BLaER1 treated with 17β-estradiol and CSF1 and Interleukin-3, amounts not matched to agents 10 nM and 100 nM (cell line): ENCODE measurements around the gene ZBTB20.

Experiments used
- H3K27ac ChIP-seq, 11 experiments: shearing (Covaris generic); formaldehyde crosslinking; 2 replicates each; pipeline ENCODE4 v1.8.1; 2022
- H3K27me3 ChIP-seq, 11 experiments: shearing (Covaris generic); formaldehyde crosslinking; 2 replicates each; pipeline ENCODE4 v1.8.1; 2022
- H3K36me3 ChIP-seq, 11 experiments: shearing (Covaris generic); formaldehyde crosslinking; 2 replicates each; pipeline ENCODE4 v1.8.1; 2022
- H3K4me1 ChIP-seq, 10 experiments: shearing (Covaris generic); formaldehyde crosslinking; 2 replicates each; pipeline ENCODE4 v1.8.1; 2022
- H3K4me2 ChIP-seq, 11 experiments: shearing (Covaris generic); formaldehyde crosslinking; 2 replicates each; pipeline ENCODE4 v1.8.1; 2022
- H3K4me3 ChIP-seq, 10 experiments: shearing (Covaris generic); formaldehyde crosslinking; 2 replicates each; pipeline ENCODE4 v1.8.1; 2022
- H3K9ac ChIP-seq, 11 experiments: shearing (Covaris generic); formaldehyde crosslinking; 2 replicates each; pipeline ENCODE4 v1.8.1; 2022
- H3K9me3 ChIP-seq, 11 experiments: shearing (Covaris generic); formaldehyde crosslinking; replicated peaks in 1 of 11; 2 replicates each; pipeline ENCODE4 v1.8.1; 2022
- H4K20me1 ChIP-seq, 11 experiments: shearing (Covaris generic); formaldehyde crosslinking; 2 replicates each; pipeline ENCODE4 v1.8.1; 2022
- Cebpa-rat ChIP-seq, 11 experiments: shearing (Covaris generic); IDR thresholded peaks; 2 replicates each; pipeline ENCODE4 v1.8.1; 2022

The ZBTB20 gene

GRCh38 chr3:114508208-114508607 is 638.9 kb downstream of the ZBTB20 start:
- H3K4me3 ChIP-seq = no peak overlapping the region
- peaks cover 0 to 6% (median 0%) of the 10 kb centered on the region in 10 experiments; a peak in 3 of 20 replicates for H3K4me1 ChIP-seq
- no peaks in the 10 kb centered on the region for H3K27me3 ChIP-seq
- H4K20me1 ChIP-seq = no peaks in the 10 kb centered on the region
- no peak overlapping the region for H3K4me2 ChIP-seq
- no peak overlapping the region for H3K27ac ChIP-seq
- no peaks in the 10 kb centered on the region for H3K36me3 ChIP-seq
- TF ChIP-seq Cebpa-rat (IDR thresholded peaks at IDR 0.05) = no peak
- no peak overlapping the region for H3K9ac ChIP-seq
- H3K9me3 ChIP-seq = no peaks in the 10 kb centered on the region

- H3K9me3 ChIP-seq = no peaks in the 10 kb centered on the region
- H3K4me3 ChIP-seq = no peak overlapping the region
- peaks cover 0 to 6% (median 0%) of the 10 kb centered on the region in 10 experiments; a peak in 3 of 20 replicates for H3K4me1 ChIP-seq
- H3K36me3 ChIP-seq = no peaks in the 10 kb centered on the region
- TF ChIP-seq Cebpa-rat (IDR thresholded peaks at IDR 0.05) = no peak
- H3K4me2 ChIP-seq = no peak overlapping the region
- H3K27ac ChIP-seq = no peak overlapping the region
- no peak overlapping the region for H3K9ac ChIP-seq
- no peaks in the 10 kb centered on the region for H4K20me1 ChIP-seq
- H3K27me3 ChIP-seq = no peaks in the 10 kb centered on the region
Measured at GRCh38 chr3:114506591-114507300, 640.3 kb downstream of the ZBTB20 start.

DNA sequence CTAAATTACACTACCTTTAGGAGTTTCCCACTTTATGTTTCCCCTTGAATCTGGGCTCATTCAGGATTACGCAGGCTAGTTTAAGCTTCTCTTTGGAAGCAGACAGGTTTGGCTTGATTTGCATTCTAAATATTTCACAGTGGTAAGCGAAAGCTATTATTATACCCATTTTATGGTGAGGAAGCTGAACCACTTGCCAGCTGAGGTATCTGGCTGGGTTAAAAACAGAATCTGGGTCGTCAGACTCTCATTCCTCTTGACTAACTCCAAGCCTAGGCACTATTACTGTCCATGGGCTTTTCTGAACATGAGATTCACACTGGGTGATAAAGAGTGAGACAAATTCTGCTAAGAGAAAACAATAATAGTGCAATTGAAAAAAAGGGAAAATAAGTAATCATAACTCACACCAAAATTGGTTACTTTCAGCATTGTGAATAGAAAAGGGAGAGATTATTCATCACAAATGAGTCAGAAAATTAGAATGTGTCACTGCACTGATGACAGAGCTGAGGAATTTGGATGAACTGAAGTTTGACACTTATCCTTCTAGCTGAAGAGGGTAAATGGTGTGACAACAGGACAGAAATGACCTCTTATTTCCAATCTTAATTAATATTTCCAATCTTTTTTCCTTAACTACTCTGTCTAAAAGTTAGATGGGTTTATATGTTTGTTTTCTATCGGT is 642.0 kb downstream of the ZBTB20 start:
- no peaks in the 10 kb centered on the region for H4K20me1 ChIP-seq
- no peak overlapping the region for H3K9ac ChIP-seq
- no peak overlapping the region for H3K4me3 ChIP-seq
- peaks cover 3 to 7% (median 5%) of the 10 kb centered on the region in 10 experiments; a peak in 19 of 20 replicates for H3K4me1 ChIP-seq
- H3K27ac ChIP-seq = no peak overlapping the region
- no peaks in the 10 kb centered on the region for H3K27me3 ChIP-seq
- no peaks in the 10 kb centered on the region for H3K9me3 ChIP-seq
- no peaks in the 10 kb centered on the region for H3K36me3 ChIP-seq
- TF ChIP-seq Cebpa-rat (IDR thresholded peaks at IDR 0.05) = no peak
- H3K4me2 ChIP-seq = no peak overlapping the region

DNA sequence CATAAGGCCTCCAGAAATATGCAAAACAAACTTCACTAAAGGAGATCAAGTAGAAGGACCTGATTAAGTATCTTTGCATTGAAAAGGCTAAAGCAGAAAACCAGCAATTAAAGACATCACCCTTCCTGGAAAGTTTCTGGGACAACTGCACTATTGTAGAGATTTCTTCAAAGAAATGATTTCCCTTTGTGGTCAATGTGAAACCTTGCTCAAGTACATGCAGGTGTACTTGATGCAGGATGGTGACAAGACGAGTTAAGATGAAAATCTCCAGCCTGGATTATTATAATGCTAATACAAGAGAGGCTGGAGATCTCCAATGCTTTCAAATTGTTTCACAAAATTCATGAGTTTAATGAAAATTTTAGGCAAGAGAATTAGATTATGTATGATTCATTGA is 644.9 kb downstream of the ZBTB20 start:
- Histone ChIP-seq H3K27me3 (no peaks in the 10 kb centered on the region), H3K4me2 (no peak overlapping the region), H3K4me1 (peaks cover 7 to 18% (median 10%) of the 10 kb centered on the region in 10 experiments; a peak in 19 of 20 replicates), H3K36me3 (no peaks in the 10 kb centered on the region), H3K27ac (no peak overlapping the region), H3K9ac (no peak overlapping the region), H3K9me3 (no peaks in the 10 kb centered on the region), H4K20me1 (no peaks in the 10 kb centered on the region), H3K4me3 (no peak overlapping the region)
- TF ChIP-seq Cebpa-rat (IDR thresholded peaks at IDR 0.05) = no peak

DNA sequence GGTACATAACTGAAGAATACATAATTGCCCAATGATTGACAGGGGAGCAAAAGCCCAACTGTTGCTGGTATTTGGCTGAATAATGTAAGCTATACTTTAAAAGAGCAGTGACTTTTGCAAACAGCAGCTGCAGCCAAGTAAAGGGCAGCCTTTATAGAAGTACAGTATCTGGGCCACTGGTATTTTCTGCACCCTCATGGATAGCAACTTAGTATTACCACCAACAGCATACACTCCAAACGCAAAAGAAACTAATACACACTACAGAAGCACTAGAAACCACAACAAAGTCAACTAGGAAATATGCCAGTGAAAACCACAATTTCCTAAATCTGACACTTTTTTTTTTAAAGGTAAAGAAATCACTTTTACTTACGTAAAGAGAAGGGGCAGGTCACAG is 647.1 kb downstream of the ZBTB20 start:
- H3K36me3 ChIP-seq = no peaks in the 10 kb centered on the region
- H3K9me3 ChIP-seq = no peaks in the 10 kb centered on the region
- no peak for TF ChIP-seq Cebpa-rat (IDR thresholded peaks at IDR 0.05)
- H3K4me3 ChIP-seq = no peak overlapping the region
- no peaks in the 10 kb centered on the region for H3K27me3 ChIP-seq
- peaks cover 7 to 18% (median 10%) of the 10 kb centered on the region in 10 experiments; a peak in 19 of 20 replicates for H3K4me1 ChIP-seq
- peak overlapping the region; percentile 28 to 61 (median 44); a peak in 19 of 22 replicates for H3K4me2 ChIP-seq
- no peak overlapping the region for H3K9ac ChIP-seq
- H4K20me1 ChIP-seq = no peaks in the 10 kb centered on the region
- no peak overlapping the region for H3K27ac ChIP-seq

GRCh38 chr3:114498539-114499370 is 648.3 kb downstream of the ZBTB20 start:
- Histone ChIP-seq H3K4me2 (peak overlapping the region in 1 of 11 experiments; percentile 45; a peak in 3 of 22 replicates), H3K36me3 (no peaks in the 10 kb centered on the region), H3K27ac (no peak overlapping the region), H3K4me3 (no peak overlapping the region), H4K20me1 (no peaks in the 10 kb centered on the region), H3K9ac (no peak overlapping the region), H3K27me3 (no peaks in the 10 kb centered on the region), H3K9me3 (no peaks in the 10 kb centered on the region), H3K4me1 (peaks cover 8 to 19% (median 13%) of the 10 kb centered on the region in 10 experiments)
- no peak for TF ChIP-seq Cebpa-rat (IDR thresholded peaks at IDR 0.05)

- no peak for TF ChIP-seq Cebpa-rat (IDR thresholded peaks at IDR 0.05)
- H3K9me3 ChIP-seq = no peaks in the 10 kb centered on the region
- H3K27ac ChIP-seq = no peak overlapping the region
- H3K9ac ChIP-seq = no peak overlapping the region
- H3K4me1 ChIP-seq = peaks cover 8 to 19% (median 13%) of the 10 kb centered on the region in 10 experiments
- H3K27me3 ChIP-seq = no peaks in the 10 kb centered on the region
- H3K4me3 ChIP-seq = no peak overlapping the region
- no peak overlapping the region for H3K4me2 ChIP-seq
- no peaks in the 10 kb centered on the region for H4K20me1 ChIP-seq
- H3K36me3 ChIP-seq = no peaks in the 10 kb centered on the region
Measured at GRCh38 chr3:114496874-114497273, 650.2 kb downstream of the ZBTB20 start.

DNA sequence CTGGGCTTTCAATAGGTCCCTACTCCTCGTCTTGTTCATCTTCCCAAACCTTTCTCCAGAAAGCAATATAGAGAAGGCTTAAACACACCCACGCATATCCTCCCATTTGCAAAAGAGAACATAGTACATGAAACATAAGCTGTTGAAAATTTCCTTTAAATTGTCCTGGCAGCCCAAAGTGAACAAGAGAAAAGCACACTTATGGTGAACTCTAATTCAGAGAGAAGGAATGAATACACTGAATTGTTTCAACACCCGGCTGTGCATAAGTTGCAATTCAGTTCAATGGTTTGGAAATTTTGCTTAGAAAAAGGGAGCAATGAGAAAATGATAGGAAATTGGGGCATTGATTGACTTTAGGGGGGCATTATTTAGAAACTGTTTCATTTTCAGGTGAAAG is 650.6 kb downstream of the ZBTB20 start:
- H3K36me3 ChIP-seq = no peaks in the 10 kb centered on the region
- no peak for TF ChIP-seq Cebpa-rat (IDR thresholded peaks at IDR 0.05)
- H3K27ac ChIP-seq = no peak overlapping the region
- no peaks in the 10 kb centered on the region for H3K9me3 ChIP-seq
- no peak overlapping the region for H3K4me2 ChIP-seq
- H3K9ac ChIP-seq = no peak overlapping the region
- H3K4me3 ChIP-seq = no peak overlapping the region
- H4K20me1 ChIP-seq = no peaks in the 10 kb centered on the region
- peaks cover 8 to 19% (median 13%) of the 10 kb centered on the region in 10 experiments for H3K4me1 ChIP-seq
- no peaks in the 10 kb centered on the region for H3K27me3 ChIP-seq

GRCh38 chr3:114496021-114496434 is 651.1 kb downstream of the ZBTB20 start:
- no peaks in the 10 kb centered on the region for H3K27me3 ChIP-seq
- no peak overlapping the region for H3K4me3 ChIP-seq
- no peak overlapping the region for H3K27ac ChIP-seq
- peaks cover 8 to 19% (median 13%) of the 10 kb centered on the region in 10 experiments for H3K4me1 ChIP-seq
- TF ChIP-seq Cebpa-rat (IDR thresholded peaks at IDR 0.05) = no peak
- H3K9me3 ChIP-seq = no peaks in the 10 kb centered on the region
- no peak overlapping the region for H3K9ac ChIP-seq
- no peaks in the 10 kb centered on the region for H3K36me3 ChIP-seq
- H3K4me2 ChIP-seq = no peak overlapping the region
- no peaks in the 10 kb centered on the region for H4K20me1 ChIP-seq
